ENCODE measurements around the gene PHTF2.

Gene PHTF2

GRCh38 chr7:77881871-77882270 lies 83.3 kb downstream of the PHTF2 start:
- no peak for DNase-seq

GRCh38 chr7:77885155-77885554 lies 86.6 kb downstream of the PHTF2 start:
- DNase-seq = no peak

- DNase-seq = no peak
Observed at GRCh38 chr7:77887567-77887966, 89.0 kb downstream of the PHTF2 start.

GRCh38 chr7:77888998-77889397 lies 90.4 kb downstream of the PHTF2 start:
- DNase-seq = no peak

- DNase-seq = no peak
Observed at GRCh38 chr7:77893813-77894212, 95.2 kb downstream of the PHTF2 start.

GRCh38 chr7:77894574-77895091 lies 96.1 kb downstream of the PHTF2 start:
- no peak for DNase-seq

GRCh38 chr7:77895905-77896304 lies 97.3 kb downstream of the PHTF2 start:
- no peak for DNase-seq

GRCh38 chr7:77897004-77897547 lies 98.5 kb downstream of the PHTF2 start:
- no peak for DNase-seq

GRCh38 chr7:77899516-77899915 lies 100.9 kb downstream of the PHTF2 start:
- no peak for DNase-seq

GRCh38 chr7:77903597-77903996 lies 105.0 kb downstream of the PHTF2 start:
- no peak for DNase-seq

- DNase-seq = no peak
Observed at GRCh38 chr7:77904252-77904651, 105.7 kb downstream of the PHTF2 start.

- DNase-seq = no peak
Observed at GRCh38 chr7:77907281-77907680, 108.7 kb downstream of the PHTF2 start.

- no peak for DNase-seq
Observed at GRCh38 chr7:77908664-77909063, 110.1 kb downstream of the PHTF2 start.

- peak in 1 of 14 donors; percentile 1 for DNase-seq
Observed at GRCh38 chr7:77910124-77910523, 111.6 kb downstream of the PHTF2 start.

- no peak for DNase-seq
Observed at GRCh38 chr7:77912293-77912692, 113.7 kb downstream of the PHTF2 start.

GRCh38 chr7:77913977-77914607 lies 115.5 kb downstream of the PHTF2 start:
- DNase-seq = peak in 1 of 14 donors; percentile 5

- no peak for DNase-seq
Observed at GRCh38 chr7:77917500-77918262, 119.1 kb downstream of the PHTF2 start.

- no peak for DNase-seq
Observed at GRCh38 chr7:77918676-77919075, 120.1 kb downstream of the PHTF2 start.

- DNase-seq = no peak
Observed at GRCh38 chr7:77923419-77923818, 124.8 kb downstream of the PHTF2 start.

- no peak for DNase-seq
Observed at GRCh38 chr7:77930496-77930895, 131.9 kb downstream of the PHTF2 start.

GRCh38 chr7:77931841-77932240 lies 133.3 kb downstream of the PHTF2 start:
- no peak for DNase-seq

GRCh38 chr7:77933394-77933793 lies 134.8 kb downstream of the PHTF2 start:
- no peak for DNase-seq

- no peak for DNase-seq
Observed at GRCh38 chr7:77935652-77936348, 137.2 kb downstream of the PHTF2 start.
